GM12878 (cell line): ENCODE results near the gene NFKB2. TPM values are rescaled to one million over a fixed set of nuclear protein-coding genes. Genes with fewer than 3 reads are reported as not detected.

ENCODE experiments used
- CBX5 ChIP-seq: sonication (generic); IDR thresholded peaks from 2 replicates; pipeline ENCODE4 v1.6.1; 2016; ENCODE audit warnings: low read depth, moderate library complexity, mild to moderate bottlenecking, inconsistent platforms
- CHD2 ChIP-seq: IDR thresholded peaks from 2 replicates; pipeline ENCODE4 v1.6.1; 2011; ENCODE audit warnings: low read depth, low read length, improper control_type of control experiment, borderline replicate concordance
- EZH2 ChIP-seq: IDR thresholded peaks from 2 replicates; pipeline ENCODE4 v1.6.1; 2012; ENCODE audit warnings: low read depth, mild to moderate bottlenecking, control low read depth, inconsistent platforms, low read length, borderline replicate concordance; ENCODE audit not compliant: control insufficient read depth
- IKZF1 ChIP-seq: fragments of 450-650 bp; conservative IDR thresholded peaks from 2 replicates; pipeline ENCODE4 v1.6.1; 2017; ENCODE audit warnings: antibody characterized with exemption, mild to moderate bottlenecking
- IKZF2 ChIP-seq, 2 experiments: fragments of 450-650 bp; IDR thresholded peaks; 2 replicates each; pipeline ENCODE4 v1.6.1; 2017; ENCODE audit warnings: mild to moderate bottlenecking in 2 of 2, moderate library complexity in 2 of 2
- LARP7 ChIP-seq: fragments of 450-650 bp; IDR thresholded peaks from 2 replicates; pipeline ENCODE4 v1.6.1; 2017; ENCODE audit warnings: mild to moderate bottlenecking
- MXI1 ChIP-seq: fragments of 150-350 bp; IDR thresholded peaks from 2 replicates; pipeline ENCODE4 v1.6.1; 2011; ENCODE audit warnings: low read depth, mild to moderate bottlenecking, inconsistent platforms, low read length, improper control_type of control experiment
- NFIC ChIP-seq: IDR thresholded peaks from 2 replicates; pipeline ENCODE4 v1.6.1; 2012; ENCODE audit warnings: low read depth, mild to moderate bottlenecking, inconsistent platforms, low read length, moderate library complexity
- RFX5 ChIP-seq: IDR thresholded peaks from 2 replicates; pipeline ENCODE4 v1.6.1; 2011; ENCODE audit warnings: low read depth, low read length, improper control_type of control experiment
- RUNX3 ChIP-seq: IDR thresholded peaks from 2 replicates; pipeline ENCODE4 v1.6.1; 2012; ENCODE audit warnings: low read length, inconsistent platforms
- SPI1 ChIP-seq: IDR thresholded peaks from 2 replicates; pipeline ENCODE4 v1.6.1; 2011; ENCODE audit warnings: low read depth, mild to moderate bottlenecking, low read length, moderate library complexity, borderline replicate concordance; ENCODE audit not compliant: insufficient read depth
- ZNF207 ChIP-seq: fragments of 450-650 bp; IDR thresholded peaks from 2 replicates; pipeline ENCODE4 v1.6.1; 2014; ENCODE audit warnings: antibody characterized with exemption, mild to moderate bottlenecking, borderline replicate concordance
- polyA plus RNA-seq, 11 experiments: library from polyadenylated mRNA; depleted of rRNA in 4 of 11; unstranded in 6 of 11; stranded (reverse) in 5 of 11; fragments of >200 nt; fragmentation: Nextera tagmentation in 4 of 11; fragmentation: Illumina TruSeq in 1 of 11; extraction: Ambion mirVana in 4 of 11; extraction: Trizol in 1 of 11; gene quantifications; 1 replicate in 1 of 11; 2 replicates in 10 of 11; pipeline versions ENCODE4 v1.2.1 to v1.2.3, GENCODE V29; 2011 to 2016; ENCODE audit warnings: inconsistent platforms in 2 of 11, missing spikeins in 2 of 11, low read depth in 1 of 11
- total RNA-seq, 4 experiments: library from RNA; depleted of rRNA in 3 of 4; stranded (reverse); fragments of >200 nt in 3 of 4; fragmentation: Illumina TruSeq in 1 of 4; extraction: Trizol in 1 of 4; gene quantifications; 2 replicates each; pipeline versions ENCODE4 v1.2.1 to v1.2.3, GENCODE V29; 2013 to 2021
- TF ChIP-seq, protein P1 (sequence below): fragments of 450-650 bp; IDR thresholded peaks from 2 replicates; pipeline ENCODE4 v1.6.1; 2016; ENCODE audit warnings: mild to moderate bottlenecking, moderate library complexity, borderline replicate concordance
- TF ChIP-seq, protein P2 (sequence below): IDR thresholded peaks from 2 replicates; pipeline ENCODE4 v1.6.1; 2012; ENCODE audit warnings: low read depth, low read length, improper control_type of control experiment
- TF ChIP-seq, protein P3 (sequence below): IDR thresholded peaks from 2 replicates; pipeline ENCODE4 v1.6.1; 2011; ENCODE audit warnings: low read depth, mild to moderate bottlenecking, low read length, moderate library complexity, borderline replicate concordance; ENCODE audit errors: extremely low read depth
- TF ChIP-seq, protein P4 (sequence below): fragments of 450-650 bp; IDR thresholded peaks from 2 replicates; pipeline ENCODE4 v1.6.1; 2017; ENCODE audit warnings: mild to moderate bottlenecking, moderate library complexity
- TF ChIP-seq, protein P5 (sequence below): IDR thresholded peaks from 2 replicates; pipeline ENCODE4 v1.6.1; 2011; ENCODE audit warnings: borderline replicate concordance, low read depth, mild to moderate bottlenecking, moderate library complexity, mixed read lengths, low read length; ENCODE audit not compliant: insufficient read depth; ENCODE audit errors: extremely low read length

NFKB2 gene
- total and polyA plus RNA-seq, 10 of the 15 experiments (the other 5 are each of a cell fraction or from before 2014, with no cell fraction given): 0.56 to 144 (median 49.4) TPM

DNA sequence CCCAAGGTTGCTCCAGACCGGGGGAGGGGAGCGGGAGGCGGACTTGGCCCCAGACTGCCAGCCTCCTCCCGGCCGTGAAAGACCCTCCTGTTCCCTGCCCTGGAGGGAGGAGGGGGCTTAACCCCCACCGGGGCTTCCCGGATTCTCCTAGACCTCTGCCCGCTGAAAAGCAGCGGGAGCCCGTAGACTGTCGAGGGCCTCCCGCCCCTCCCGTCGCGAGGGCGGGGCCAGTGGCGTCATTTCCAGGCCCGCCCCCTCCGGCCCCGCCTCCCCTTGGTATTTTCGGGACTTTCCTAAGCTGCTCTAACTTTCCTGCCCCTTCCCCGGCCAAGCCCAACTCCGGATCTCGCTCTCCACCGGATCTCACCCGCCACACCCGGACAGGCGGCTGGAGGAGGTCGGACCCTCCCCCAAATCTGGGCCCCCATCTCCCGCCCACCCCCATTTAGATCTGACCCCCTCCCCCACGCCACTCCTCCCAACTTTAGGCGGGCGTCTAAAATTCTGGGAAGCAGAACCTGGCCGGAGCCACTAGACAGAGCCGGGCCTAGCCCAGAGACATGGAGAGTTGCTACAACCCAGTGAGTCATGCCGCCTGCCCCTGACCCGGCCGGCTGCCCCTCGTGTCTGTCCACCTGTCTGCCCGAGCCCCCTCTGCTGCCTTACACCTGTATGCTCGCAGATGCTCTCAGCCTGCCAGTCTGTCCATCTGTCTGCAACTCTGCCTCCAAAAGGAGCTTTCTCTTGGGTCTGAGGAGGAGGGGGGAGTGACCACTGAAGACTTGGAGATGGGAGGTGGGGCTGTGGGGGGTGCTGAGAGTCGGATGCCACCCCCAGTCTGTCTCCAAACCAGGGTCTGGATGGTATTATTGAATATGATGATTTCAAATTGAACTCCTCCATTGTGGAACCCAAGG lies at the start of gene NFKB2 (continued):
- TF ChIP-seq, protein P1, sequence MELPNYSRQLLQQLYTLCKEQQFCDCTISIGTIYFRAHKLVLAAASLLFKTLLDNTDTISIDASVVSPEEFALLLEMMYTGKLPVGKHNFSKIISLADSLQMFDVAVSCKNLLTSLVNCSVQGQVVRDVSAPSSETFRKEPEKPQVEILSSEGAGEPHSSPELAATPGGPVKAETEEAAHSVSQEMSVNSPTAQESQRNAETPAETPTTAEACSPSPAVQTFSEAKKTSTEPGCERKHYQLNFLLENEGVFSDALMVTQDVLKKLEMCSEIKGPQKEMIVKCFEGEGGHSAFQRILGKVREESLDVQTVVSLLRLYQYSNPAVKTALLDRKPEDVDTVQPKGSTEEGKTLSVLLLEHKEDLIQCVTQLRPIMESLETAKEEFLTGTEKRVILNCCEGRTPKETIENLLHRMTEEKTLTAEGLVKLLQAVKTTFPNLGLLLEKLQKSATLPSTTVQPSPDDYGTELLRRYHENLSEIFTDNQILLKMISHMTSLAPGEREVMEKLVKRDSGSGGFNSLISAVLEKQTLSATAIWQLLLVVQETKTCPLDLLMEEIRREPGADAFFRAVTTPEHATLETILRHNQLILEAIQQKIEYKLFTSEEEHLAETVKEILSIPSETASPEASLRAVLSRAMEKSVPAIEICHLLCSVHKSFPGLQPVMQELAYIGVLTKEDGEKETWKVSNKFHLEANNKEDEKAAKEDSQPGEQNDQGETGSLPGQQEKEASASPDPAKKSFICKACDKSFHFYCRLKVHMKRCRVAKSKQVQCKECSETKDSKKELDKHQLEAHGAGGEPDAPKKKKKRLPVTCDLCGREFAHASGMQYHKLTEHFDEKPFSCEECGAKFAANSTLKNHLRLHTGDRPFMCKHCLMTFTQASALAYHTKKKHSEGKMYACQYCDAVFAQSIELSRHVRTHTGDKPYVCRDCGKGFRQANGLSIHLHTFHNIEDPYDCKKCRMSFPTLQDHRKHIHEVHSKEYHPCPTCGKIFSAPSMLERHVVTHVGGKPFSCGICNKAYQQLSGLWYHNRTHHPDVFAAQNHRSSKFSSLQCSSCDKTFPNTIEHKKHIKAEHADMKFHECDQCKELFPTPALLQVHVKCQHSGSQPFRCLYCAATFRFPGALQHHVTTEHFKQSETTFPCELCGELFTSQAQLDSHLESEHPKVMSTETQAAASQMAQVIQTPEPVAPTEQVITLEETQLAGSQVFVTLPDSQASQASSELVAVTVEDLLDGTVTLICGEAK: no peak
- no peak for TF ChIP-seq RFX5
- TF ChIP-seq, protein P2, sequence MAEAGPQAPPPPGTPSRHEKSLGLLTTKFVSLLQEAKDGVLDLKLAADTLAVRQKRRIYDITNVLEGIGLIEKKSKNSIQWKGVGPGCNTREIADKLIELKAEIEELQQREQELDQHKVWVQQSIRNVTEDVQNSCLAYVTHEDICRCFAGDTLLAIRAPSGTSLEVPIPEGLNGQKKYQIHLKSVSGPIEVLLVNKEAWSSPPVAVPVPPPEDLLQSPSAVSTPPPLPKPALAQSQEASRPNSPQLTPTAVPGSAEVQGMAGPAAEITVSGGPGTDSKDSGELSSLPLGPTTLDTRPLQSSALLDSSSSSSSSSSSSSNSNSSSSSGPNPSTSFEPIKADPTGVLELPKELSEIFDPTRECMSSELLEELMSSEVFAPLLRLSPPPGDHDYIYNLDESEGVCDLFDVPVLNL: no peak
- no peak for TF ChIP-seq SPI1
- TF ChIP-seq IKZF2 (IDR thresholded peaks at IDR 0.05): peak; percentile 89 to 91
- peak; percentile 97 for TF ChIP-seq IKZF1
- no peak; the same call in 1 of the 2 replicates for TF ChIP-seq MXI1
- TF ChIP-seq NFIC: no peak
- TF ChIP-seq, protein P3, sequence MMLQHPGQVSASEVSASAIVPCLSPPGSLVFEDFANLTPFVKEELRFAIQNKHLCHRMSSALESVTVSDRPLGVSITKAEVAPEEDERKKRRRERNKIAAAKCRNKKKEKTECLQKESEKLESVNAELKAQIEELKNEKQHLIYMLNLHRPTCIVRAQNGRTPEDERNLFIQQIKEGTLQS: no peak
- TF ChIP-seq, protein P4, sequence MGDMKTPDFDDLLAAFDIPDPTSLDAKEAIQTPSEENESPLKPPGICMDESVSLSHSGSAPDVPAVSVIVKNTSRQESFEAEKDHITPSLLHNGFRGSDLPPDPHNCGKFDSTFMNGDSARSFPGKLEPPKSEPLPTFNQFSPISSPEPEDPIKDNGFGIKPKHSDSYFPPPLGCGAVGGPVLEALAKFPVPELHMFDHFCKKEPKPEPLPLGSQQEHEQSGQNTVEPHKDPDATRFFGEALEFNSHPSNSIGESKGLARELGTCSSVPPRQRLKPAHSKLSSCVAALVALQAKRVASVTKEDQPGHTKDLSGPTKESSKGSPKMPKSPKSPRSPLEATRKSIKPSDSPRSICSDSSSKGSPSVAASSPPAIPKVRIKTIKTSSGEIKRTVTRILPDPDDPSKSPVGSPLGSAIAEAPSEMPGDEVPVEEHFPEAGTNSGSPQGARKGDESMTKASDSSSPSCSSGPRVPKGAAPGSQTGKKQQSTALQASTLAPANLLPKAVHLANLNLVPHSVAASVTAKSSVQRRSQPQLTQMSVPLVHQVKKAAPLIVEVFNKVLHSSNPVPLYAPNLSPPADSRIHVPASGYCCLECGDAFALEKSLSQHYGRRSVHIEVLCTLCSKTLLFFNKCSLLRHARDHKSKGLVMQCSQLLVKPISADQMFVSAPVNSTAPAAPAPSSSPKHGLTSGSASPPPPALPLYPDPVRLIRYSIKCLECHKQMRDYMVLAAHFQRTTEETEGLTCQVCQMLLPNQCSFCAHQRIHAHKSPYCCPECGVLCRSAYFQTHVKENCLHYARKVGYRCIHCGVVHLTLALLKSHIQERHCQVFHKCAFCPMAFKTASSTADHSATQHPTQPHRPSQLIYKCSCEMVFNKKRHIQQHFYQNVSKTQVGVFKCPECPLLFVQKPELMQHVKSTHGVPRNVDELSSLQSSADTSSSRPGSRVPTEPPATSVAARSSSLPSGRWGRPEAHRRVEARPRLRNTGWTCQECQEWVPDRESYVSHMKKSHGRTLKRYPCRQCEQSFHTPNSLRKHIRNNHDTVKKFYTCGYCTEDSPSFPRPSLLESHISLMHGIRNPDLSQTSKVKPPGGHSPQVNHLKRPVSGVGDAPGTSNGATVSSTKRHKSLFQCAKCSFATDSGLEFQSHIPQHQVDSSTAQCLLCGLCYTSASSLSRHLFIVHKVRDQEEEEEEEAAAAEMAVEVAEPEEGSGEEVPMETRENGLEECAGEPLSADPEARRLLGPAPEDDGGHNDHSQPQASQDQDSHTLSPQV: no peak
- no peak for TF ChIP-seq CBX5
- peak; percentile 48; the same call in 1 of the 2 replicates for TF ChIP-seq ZNF207
- TF ChIP-seq CHD2: 0 out of 2 replicates have a peak, but pooled peaks have one; percentile 34
- no peak for TF ChIP-seq EZH2
- TF ChIP-seq, protein P5, sequence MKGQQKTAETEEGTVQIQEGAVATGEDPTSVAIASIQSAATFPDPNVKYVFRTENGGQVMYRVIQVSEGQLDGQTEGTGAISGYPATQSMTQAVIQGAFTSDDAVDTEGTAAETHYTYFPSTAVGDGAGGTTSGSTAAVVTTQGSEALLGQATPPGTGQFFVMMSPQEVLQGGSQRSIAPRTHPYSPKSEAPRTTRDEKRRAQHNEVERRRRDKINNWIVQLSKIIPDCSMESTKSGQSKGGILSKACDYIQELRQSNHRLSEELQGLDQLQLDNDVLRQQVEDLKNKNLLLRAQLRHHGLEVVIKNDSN: no peak
- no peak for TF ChIP-seq RUNX3
- TF ChIP-seq LARP7: peak; percentile 82; the same call in 1 of the 2 replicates
